CD4-positive, alpha-beta T cell (primary cell): ENCODE results near the gene VEPH1. TPM values are rescaled to one million over a fixed set of nuclear protein-coding genes. Genes with fewer than 3 reads are reported as not detected.

ENCODE experiments used
- ATAC-seq: fragments of 200-7000 bp; cut with Tn5 transposase; one replicate; pipeline ENCODE4 v1.10.0; 2022; ENCODE audit warnings: mild to moderate bottlenecking; ENCODE audit not compliant: poor library complexity
- CTCF ChIA-PET: fragments of 350-600 bp; sonication (Branson Sonifier 250); formaldehyde crosslinking; loops from one replicate; lab custom pipeline; 2021; ENCODE audit warnings: antibody characterized with exemption, inconsistent platforms; lab: Charles Lee
- POLR2A ChIA-PET: fragments of 350-600 bp; sonication (Branson Sonifier 250); formaldehyde crosslinking; loops from one replicate; lab custom pipeline; 2021; ENCODE audit warnings: antibody characterized with exemption, inconsistent platforms; lab: Charles Lee
- DNase-seq, 14 experiments: peaks; one replicate each; pipeline ENCODE4 v3.0.0-alpha.2; 2013 to 2020; ENCODE audit warnings: mixed read lengths in 2 of 14
- H3K27ac ChIP-seq, 2 donors: one replicate each; pipeline versions ENCODE4 v1.5.1 to v1.7.0; 2013; ENCODE audit warnings: low read length in 2 of 2, low read depth in 1 of 2, mild to moderate bottlenecking in 1 of 2
- H3K27me3 ChIP-seq, 2 experiments: 1 replicate in 1 of 2; 2 replicates in 1 of 2; pipeline versions ENCODE4 v1.6.1 to v1.7.0; 2013; ENCODE audit warnings: low read length in 2 of 2, control low read depth in 1 of 2, mild to moderate bottlenecking in 1 of 2, moderate library complexity in 1 of 2; ENCODE audit not compliant: insufficient read depth in 2 of 2, control insufficient read depth in 1 of 2
- H3K36me3 ChIP-seq: one replicate; pipeline ENCODE4 v1.6.1; 2013; ENCODE audit warnings: low read length, control low read depth; ENCODE audit not compliant: insufficient read depth
- H3K4me1 ChIP-seq: one replicate; pipeline ENCODE4 v1.6.1; 2013; ENCODE audit warnings: low read length, control low read depth; ENCODE audit not compliant: insufficient read depth
- H3K4me3 ChIP-seq: one replicate; pipeline ENCODE4 v1.5.1; 2013; ENCODE audit warnings: mild to moderate bottlenecking, low read length, moderate library complexity
- H3K9me3 ChIP-seq, 2 experiments: 1 replicate in 1 of 2; 2 replicates in 1 of 2; pipeline versions ENCODE4 v1.6.1 to v1.7.0; 2013; ENCODE audit warnings: low read length in 2 of 2, mild to moderate bottlenecking in 2 of 2, control low read depth in 1 of 2, moderate library complexity in 1 of 2; ENCODE audit not compliant: control insufficient read depth in 1 of 2, insufficient read depth in 1 of 2
- H3K27ac Mint-ChIP-seq: one replicate; pipeline ENCODE4 v1.8.0; 2020; ENCODE audit warnings: mixed read lengths
- H3K27me3 Mint-ChIP-seq: one replicate; pipeline ENCODE4 v1.8.0; 2021; ENCODE audit warnings: mixed read lengths
- H3K36me3 Mint-ChIP-seq: one replicate; pipeline ENCODE4 v1.8.0; 2021; ENCODE audit warnings: low read depth, mixed read lengths
- H3K4me1 Mint-ChIP-seq: one replicate; pipeline ENCODE4 v1.8.0; 2021; ENCODE audit warnings: low read depth, mixed read lengths
- H3K4me3 Mint-ChIP-seq: one replicate; pipeline ENCODE4 v1.8.0; 2020; ENCODE audit warnings: mild to moderate bottlenecking, mixed read lengths
- H3K9me3 Mint-ChIP-seq: one replicate; pipeline ENCODE4 v1.8.0; 2020; ENCODE audit warnings: mixed read lengths
- intact Hi-C, 2 experiments: fragments of 100-400 bp; cut with DNase I in 1 of 2; cut with micrococcal nuclease in 1 of 2; formaldehyde crosslinking; loops; one replicate each; pipeline versions ENCODE4 v1.15.1 to v1.9.0; 2023 to 2025; cut with DNase I, micrococcal nuclease
- polyA plus RNA-seq, 2 donors: library from polyadenylated mRNA; unstranded; fragments of 120-200 nt; gene quantifications; one replicate each; pipeline ENCODE4 v1.2.1, GENCODE V29; 2013
- total RNA-seq, 174 experiments: library from RNA in 2 of 174; stranded (reverse) in 2 of 174; gene quantifications; one replicate each; pipeline ENCODE4 v1.2.3 and lab custom pipeline; 2021 to 2026
- TF ChIP-seq, protein P1 (sequence below): fragments of 200-600 bp; IDR thresholded peaks from one replicate; pipeline ENCODE4 v1.8.0; 2022; ENCODE audit warnings: antibody characterized with exemption, mild to moderate bottlenecking

The VEPH1 gene
- total RNA-seq (not detected), total RNA-seq (lab: John Stamatoyannopoulos, UW) (0 to 0.23 (median 0) reads per million in 172 experiments)
- polyA plus RNA-seq (2013, experiment 1 of 2), result 0.08 TPM
- polyA plus RNA-seq (2013, experiment 2 of 2), result 0.05 TPM

GRCh38 chr3:157502916-157503595 is at the start of gene VEPH1:
Gene VEPH1, minus strand, starts transcription at chr3:157503416. Its CDS starts 8,067 bp downstream, at chr3:157495349.
- peaks cover 9% of the 10 kb centered on the region for H3K4me1 Mint-ChIP-seq
- peaks cover 49% of the 10 kb centered on the region for H3K27me3 Mint-ChIP-seq
- Histone ChIP-seq H3K27ac (no peak within 1 kb of the TSS), H3K4me1 (peaks cover 3% of the 10 kb centered on the region), H3K36me3 (no peaks in the 10 kb centered on the region), H3K4me3 (no peak within 1 kb of the TSS), H3K9me3 (no peaks in the 10 kb centered on the region), H3K27me3 (peaks cover 7 to 33% of the 10 kb centered on the region in 2 experiments)
- no peak for ATAC-seq
- no peak for DNase-seq
- TF ChIP-seq, protein P1, sequence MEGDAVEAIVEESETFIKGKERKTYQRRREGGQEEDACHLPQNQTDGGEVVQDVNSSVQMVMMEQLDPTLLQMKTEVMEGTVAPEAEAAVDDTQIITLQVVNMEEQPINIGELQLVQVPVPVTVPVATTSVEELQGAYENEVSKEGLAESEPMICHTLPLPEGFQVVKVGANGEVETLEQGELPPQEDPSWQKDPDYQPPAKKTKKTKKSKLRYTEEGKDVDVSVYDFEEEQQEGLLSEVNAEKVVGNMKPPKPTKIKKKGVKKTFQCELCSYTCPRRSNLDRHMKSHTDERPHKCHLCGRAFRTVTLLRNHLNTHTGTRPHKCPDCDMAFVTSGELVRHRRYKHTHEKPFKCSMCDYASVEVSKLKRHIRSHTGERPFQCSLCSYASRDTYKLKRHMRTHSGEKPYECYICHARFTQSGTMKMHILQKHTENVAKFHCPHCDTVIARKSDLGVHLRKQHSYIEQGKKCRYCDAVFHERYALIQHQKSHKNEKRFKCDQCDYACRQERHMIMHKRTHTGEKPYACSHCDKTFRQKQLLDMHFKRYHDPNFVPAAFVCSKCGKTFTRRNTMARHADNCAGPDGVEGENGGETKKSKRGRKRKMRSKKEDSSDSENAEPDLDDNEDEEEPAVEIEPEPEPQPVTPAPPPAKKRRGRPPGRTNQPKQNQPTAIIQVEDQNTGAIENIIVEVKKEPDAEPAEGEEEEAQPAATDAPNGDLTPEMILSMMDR, result no peak
- ChIA-PET CTCF (no interaction called here), POLR2A (no interaction called here)
- H3K4me3 Mint-ChIP-seq, result no peak within 1 kb of the TSS
- no peak within 1 kb of the TSS for H3K27ac Mint-ChIP-seq
- no peaks in the 10 kb centered on the region for H3K36me3 Mint-ChIP-seq
- intact Hi-C loops, result no loop called here
- H3K9me3 Mint-ChIP-seq, result no peaks in the 10 kb centered on the region

DNA sequence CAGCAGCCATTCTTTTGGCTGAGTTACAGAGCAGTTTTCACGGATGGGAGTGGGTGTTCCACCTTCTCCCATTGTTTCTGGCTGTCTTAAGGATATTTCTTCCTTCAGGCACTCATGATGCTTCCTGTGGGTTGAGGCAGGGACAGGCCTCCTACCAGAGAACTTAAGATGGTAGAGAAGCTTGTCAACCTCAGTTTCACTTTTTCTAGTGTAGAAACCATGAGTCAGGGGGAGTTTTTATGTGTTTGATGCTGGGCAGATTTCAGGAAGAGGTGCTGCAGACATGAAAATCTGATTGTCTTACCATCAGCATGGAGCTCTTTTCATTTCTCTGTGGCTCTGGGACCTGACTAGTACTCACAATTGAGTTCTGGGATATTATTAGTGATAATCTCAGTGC is 48.7 kb upstream of the VEPH1 start:
- Histone ChIP-seq H3K27ac (no peak overlapping the region), H3K36me3 (no peaks in the 10 kb centered on the region), H3K4me1 (no peaks in the 10 kb centered on the region), H3K9me3 (peaks cover 0 to 4% of the 10 kb centered on the region in 2 experiments), H3K27me3 (no peaks in the 10 kb centered on the region), H3K4me3 (no peak overlapping the region)
- no peak overlapping the region for H3K27ac Mint-ChIP-seq
- ATAC-seq, result no peak
- no peaks in the 10 kb centered on the region for H3K36me3 Mint-ChIP-seq
- CTCF ChIA-PET, result no interaction called here
- no peak for DNase-seq
- peaks cover 29% of the 10 kb centered on the region for H3K27me3 Mint-ChIP-seq
- TF ChIP-seq, protein P1, result no peak
- POLR2A ChIA-PET, result no interaction called here
- no peak overlapping the region for H3K4me3 Mint-ChIP-seq
- no peaks in the 10 kb centered on the region for H3K4me1 Mint-ChIP-seq
- intact Hi-C loops, result no loop called here
- H3K9me3 Mint-ChIP-seq, result peaks cover 9% of the 10 kb centered on the region

- Histone ChIP-seq H3K27ac (no peak overlapping the region), H3K4me1 (no peaks in the 10 kb centered on the region), H3K27me3 (peaks cover 0 to 2% of the 10 kb centered on the region in 2 experiments), H3K4me3 (no peak overlapping the region), H3K9me3 (peaks cover 0 to 4% of the 10 kb centered on the region in 2 experiments), H3K36me3 (no peaks in the 10 kb centered on the region)
- intact Hi-C loops, result no loop called here
- H3K27ac Mint-ChIP-seq, result no peak overlapping the region
- TF ChIP-seq, protein P1, result no peak
- H3K4me1 Mint-ChIP-seq, result no peaks in the 10 kb centered on the region
- H3K27me3 Mint-ChIP-seq, result peaks cover 33% of the 10 kb centered on the region
- no peaks in the 10 kb centered on the region for H3K36me3 Mint-ChIP-seq
- no peak for ATAC-seq
- DNase-seq, result no peak
- POLR2A ChIA-PET, result no interaction called here
- CTCF ChIA-PET, result no interaction called here
- peaks cover 9% of the 10 kb centered on the region for H3K9me3 Mint-ChIP-seq
- H3K4me3 Mint-ChIP-seq, result no peak overlapping the region
Observed at GRCh38 chr3:157549498-157549897, 46.3 kb upstream of the VEPH1 start.
